GM18505 (cell line): Measurements from ENCODE around the gene TTBK1.

Experiments
- ATAC-seq: cut with Tn5 transposase; IDR thresholded peaks from one replicate; pipeline ENCODE4 v1.9.1; 2021; ENCODE audit not compliant: unreplicated experiment
- POLR2A ChIP-seq: IDR thresholded peaks from 4 replicates; pipeline ENCODE4 v1.6.1; 2011; ENCODE audit warnings: borderline replicate concordance; ENCODE audit not compliant: insufficient read depth, insufficient read length; ENCODE audit errors: extremely low read depth

Gene TTBK1

DNA sequence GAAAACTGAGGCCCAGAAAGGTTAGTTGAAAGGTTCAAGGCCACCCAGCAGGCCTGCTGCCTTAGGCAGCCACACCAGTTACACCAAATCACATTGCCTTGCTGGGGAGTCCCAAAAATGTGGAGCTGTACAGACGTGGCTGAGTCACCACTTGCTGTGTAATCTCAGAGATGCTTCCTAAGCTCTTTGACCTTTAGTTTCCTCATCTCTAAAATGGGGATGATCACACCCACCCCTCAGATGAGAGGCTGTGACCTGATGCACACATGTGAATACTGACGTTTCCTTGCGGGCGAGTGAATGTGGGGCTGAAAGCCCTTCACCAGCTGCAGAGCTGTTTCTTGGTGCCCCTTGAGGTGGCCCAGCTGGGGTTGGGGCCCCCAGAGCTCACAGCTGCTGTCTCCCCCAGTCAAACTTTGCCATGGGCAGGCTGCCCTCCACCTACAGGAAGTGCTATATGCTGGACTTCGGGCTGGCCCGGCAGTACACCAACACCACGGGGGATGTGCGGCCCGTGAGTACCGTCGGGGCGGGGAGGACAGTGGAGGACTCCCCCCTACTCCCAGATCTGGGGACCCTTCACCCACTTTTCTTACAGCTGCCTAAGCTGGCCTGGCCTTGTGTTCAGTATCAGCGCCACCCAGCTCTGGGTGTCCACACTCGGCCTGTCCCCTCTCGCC lies 11.0 kb downstream of the TTBK1 start:
- no peak for TF ChIP-seq POLR2A
- no peak for ATAC-seq

DNA sequence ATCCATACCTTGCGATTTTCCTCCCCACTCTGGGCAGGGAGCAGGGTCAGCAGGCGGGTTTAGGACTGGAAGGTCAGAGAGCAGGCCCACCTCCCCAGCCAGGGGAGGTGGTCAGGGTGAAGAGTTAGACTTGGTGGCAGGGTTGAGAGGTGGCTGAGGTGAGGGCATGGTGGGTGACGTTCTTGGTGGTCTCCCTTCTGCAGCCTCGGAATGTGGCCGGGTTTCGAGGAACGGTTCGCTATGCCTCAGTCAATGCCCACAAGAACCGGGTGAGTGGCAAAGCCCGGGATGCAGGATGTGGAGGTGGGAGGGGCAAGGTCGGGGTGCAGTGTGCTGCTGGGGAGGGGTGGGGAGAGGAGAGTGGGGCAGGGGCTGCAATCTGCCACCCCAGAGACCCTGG lies 11.6 kb downstream of the TTBK1 start:
- TF ChIP-seq POLR2A: no peak
- ATAC-seq: no peak

DNA sequence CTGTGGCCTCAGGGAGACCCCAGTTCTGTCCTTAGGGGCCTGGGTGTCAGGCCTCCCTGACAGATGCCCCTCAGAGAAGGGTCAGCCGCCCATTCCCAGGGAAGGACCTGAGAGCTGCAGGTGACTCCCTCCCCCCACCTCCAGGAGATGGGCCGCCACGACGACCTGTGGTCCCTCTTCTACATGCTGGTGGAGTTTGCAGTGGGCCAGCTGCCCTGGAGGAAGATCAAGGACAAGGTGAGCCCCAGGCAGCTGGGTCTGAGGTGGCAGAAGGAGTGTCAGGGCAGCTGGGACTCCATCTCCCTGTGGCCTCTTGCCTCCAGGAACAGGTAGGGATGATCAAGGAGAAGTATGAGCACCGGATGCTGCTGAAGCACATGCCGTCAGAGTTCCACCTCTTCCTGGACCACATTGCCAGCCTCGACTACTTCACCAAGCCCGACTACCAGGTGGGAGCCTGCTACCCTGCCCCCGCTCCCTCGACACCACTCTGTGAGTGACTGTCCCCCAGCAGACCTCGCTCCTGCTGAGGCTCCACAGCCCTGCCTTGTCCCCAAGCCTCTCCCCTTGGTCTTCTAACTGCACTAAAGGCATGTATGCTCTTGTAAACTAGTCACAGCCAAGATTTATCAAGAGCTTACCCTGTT lies 12.2 kb downstream of the TTBK1 start:
- TF ChIP-seq POLR2A: no peak
- no peak for ATAC-seq

DNA sequence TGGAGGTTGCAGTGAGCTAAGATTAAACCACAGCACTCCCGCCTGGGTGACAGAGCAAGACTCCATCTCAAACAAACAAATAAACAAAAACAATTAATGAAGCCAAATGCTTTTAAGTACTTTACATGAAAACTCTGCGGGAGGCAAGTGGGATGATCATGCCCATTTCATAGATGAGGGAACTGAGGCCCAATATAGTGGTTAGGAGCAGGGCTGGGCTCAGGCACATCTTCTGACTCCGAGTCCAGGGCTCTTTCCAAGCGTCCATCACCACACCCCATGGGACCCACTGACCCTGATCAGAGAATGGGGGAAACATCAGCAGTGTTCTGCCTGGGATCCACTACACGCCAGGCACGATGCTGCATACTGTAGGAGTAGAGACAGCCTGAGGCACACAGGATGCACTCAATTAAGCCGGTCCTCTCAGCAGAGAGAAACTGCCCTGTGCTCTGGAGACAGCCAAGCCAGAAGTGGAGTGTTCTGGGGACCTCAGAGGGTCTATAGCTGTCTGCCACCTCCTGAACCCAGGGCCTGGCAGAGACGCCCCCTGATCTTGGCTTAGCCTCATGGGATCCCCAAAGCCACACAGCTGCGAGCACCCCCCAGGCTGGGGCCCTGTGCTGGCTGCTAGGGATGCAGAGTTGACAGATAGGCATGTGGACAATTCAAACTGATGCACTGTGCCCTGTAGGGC lies 13.5 kb downstream of the TTBK1 start:
- ATAC-seq: no peak

DNA sequence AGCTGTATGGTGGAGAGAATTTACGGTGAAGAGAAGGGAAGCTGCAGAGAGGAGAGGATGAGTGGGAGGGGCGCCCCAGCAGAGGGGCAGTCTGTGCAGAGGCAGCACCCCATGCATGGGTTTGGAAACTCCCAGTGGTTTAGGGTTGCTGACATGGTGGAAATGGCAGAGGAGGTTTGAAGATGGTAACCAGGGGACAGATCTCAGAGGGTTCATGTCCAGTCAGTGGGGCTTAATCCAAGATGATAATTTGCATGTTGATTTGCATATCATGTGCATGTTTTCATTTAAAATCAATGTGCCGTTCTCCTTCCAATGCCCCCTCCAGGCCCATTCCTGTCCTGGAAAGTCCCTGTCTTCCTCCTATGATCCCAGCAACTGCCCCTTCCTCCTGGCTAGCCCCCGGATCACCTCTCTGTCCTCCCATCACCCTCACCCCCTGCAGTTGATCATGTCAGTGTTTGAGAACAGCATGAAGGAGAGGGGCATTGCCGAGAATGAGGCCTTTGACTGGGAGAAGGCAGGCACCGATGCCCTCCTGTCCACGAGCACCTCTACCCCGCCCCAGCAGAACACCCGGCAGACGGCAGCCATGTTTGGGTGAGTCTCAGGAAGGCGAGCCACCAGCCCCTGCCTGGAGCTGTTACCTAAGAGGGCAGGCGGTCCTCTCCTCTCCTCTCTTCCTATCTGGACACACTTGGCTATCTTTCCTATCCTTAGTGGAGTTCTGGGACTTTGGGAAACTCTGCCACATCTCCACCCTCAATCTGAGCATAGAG lies 14.3 kb downstream of the TTBK1 start:
- no peak for ATAC-seq
- no peak for TF ChIP-seq POLR2A

More for the DNA sequence above, 13.5 kb downstream of the TTBK1 start:
- TF ChIP-seq POLR2A: no peak

DNA sequence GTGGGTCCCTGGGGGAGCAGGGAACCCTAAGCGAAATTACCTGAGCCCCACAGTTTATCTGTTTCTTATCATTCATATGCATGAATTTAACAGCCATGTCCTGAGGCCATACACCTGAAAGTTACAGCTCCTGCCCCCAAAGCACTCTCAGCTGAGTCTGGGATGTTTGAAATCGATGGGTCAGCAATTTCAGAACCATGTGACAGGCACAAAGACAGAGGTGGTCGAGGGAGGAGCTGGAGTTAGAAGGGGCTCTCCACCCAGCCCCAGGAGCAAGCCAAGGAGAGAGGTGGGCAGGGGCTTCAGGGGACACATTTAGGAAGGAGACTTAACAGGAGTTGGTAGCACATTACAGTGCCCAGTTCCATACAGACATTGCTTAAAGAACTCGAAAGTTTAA lies 14.9 kb downstream of the TTBK1 start:
- ATAC-seq: no peak
- no peak for TF ChIP-seq POLR2A

DNA sequence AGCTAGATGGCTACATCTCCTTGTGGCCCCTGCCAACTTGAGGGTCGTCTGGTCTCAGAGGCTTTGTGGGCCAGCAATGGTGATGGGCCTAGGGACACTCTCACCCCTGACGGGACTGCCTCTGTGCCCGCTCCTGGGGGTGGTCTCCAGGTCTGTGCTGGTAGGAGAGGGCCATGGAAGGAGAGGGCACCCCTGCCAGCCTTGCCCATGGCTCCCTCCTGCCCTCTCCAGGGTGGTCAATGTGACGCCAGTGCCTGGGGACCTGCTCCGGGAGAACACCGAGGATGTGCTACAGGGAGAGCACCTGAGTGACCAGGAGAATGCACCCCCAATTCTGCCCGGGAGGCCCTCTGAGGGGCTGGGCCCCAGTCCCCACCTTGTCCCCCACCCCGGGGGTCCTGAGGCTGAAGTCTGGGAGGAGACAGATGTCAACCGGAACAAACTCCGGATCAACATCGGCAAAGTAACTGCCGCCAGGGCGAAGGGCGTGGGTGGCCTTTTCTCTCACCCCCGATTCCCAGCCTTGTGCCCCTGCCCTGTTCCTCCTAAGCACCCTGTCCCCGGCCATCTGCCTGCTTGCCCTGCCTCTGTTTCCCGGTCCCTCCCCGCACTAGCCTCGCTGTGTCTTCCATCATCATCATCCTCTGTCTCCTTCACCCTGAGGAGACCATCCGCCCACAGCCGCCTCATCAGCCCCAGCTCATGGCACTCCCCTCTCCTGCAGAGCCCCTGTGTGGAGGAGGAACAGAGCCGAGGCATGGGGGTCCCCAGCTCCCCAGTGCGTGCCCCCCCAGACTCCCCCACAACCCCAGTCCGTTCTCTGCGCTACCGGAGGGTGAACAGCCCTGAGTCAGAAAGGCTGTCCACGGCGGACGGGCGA lies 15.8 kb downstream of the TTBK1 start:
- ATAC-seq: no peak

DNA sequence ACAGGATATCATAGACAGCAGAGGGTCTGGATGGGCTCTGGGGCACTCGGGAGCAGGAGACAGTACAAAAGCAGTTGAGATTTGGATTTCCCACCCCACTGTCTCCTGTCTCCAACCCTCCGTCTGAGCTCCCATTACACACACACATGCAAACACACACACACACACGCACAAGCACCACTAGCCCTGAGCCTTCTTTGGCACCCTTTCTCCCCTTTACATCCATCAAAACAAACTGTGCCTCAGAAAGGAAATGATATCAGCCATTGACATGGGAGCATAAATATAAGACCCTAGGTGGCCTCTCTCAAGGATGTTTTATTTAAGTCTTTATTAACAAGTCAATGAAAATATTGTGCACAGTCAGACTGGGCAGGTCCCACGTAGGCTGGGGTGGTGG lies 17.5 kb downstream of the TTBK1 start:
- ATAC-seq: no peak
- no peak for TF ChIP-seq POLR2A

More for the DNA sequence above, 15.8 kb downstream of the TTBK1 start:
- no peak for TF ChIP-seq POLR2A

DNA sequence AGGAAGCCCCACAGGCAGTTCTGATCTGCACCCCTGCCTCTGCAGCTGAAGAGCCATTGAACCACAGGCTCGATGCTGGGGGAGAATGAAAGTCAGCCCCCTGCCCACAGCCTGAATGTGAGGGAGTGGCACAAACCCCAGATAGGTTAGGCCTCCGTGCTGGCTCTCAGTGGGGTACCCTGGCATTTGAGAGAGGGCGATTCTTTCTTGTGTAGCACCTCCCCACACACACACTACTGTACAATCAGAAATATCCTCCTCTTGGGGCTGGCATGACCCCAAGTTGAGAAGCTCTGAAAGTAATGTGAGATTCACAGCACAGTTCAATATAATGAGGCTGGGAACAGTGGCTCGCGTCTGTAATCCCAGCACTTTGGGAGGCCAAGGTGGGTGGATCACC lies 17.9 kb downstream of the TTBK1 start:
- no peak for ATAC-seq
- TF ChIP-seq POLR2A: no peak

DNA sequence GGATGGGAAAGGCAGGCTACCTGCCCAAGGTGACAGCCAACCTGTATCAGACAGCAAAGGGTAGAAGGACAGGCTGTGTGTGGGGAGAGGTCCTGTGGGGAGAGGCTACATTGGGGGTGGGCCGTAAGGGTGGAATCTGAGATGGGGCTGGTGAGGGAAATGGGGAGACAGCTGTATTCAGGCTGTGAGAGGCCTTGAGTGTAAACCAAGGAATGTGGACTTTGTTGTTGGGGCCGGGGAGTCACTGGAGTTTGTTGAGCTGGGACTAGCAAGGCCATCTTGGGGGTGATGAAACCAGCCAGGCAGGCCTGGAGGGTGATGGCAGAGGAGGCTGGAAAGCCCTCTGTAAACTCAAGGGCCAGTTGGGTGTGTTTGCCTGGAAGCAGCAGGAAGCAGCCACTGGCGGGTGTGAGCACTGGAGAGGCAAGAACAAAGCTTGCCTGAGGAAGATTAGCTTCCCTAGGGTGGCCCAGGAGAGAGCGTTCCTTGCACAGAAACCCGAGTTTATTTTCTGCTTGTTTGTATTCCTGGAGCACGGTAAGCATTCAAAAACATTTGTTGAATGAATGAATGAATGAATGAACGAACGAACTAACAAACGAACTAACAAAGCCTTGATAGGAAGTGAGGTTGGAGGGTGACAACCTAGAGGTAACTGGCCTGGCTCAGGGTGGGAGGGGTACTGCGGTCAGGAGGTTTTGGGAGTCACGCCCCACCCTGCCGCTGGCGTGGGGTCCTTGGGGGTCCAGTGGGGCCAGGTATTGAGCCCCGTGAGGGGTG lies 18.9 kb downstream of the TTBK1 start:
- no peak for TF ChIP-seq POLR2A

DNA sequence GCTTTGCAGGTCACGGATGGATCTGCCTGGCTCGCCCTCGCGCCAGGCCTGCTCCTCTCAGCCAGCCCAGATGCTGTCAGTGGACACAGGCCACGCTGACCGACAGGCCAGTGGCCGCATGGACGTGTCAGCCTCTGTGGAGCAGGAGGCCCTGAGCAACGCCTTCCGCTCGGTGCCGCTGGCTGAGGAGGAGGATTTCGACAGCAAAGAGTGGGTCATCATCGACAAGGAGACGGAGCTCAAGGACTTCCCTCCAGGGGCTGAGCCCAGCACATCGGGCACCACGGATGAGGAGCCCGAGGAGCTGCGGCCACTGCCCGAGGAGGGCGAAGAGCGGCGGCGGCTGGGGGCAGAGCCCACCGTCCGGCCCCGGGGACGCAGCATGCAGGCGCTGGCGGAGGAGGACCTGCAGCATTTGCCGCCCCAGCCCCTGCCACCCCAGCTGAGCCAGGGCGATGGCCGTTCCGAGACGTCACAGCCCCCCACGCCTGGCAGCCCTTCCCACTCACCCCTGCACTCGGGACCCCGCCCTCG lies 19.6 kb downstream of the TTBK1 start:
- no peak for TF ChIP-seq POLR2A
- ATAC-seq: no peak

More for the DNA sequence above, 18.9 kb downstream of the TTBK1 start:
- no peak for ATAC-seq

DNA sequence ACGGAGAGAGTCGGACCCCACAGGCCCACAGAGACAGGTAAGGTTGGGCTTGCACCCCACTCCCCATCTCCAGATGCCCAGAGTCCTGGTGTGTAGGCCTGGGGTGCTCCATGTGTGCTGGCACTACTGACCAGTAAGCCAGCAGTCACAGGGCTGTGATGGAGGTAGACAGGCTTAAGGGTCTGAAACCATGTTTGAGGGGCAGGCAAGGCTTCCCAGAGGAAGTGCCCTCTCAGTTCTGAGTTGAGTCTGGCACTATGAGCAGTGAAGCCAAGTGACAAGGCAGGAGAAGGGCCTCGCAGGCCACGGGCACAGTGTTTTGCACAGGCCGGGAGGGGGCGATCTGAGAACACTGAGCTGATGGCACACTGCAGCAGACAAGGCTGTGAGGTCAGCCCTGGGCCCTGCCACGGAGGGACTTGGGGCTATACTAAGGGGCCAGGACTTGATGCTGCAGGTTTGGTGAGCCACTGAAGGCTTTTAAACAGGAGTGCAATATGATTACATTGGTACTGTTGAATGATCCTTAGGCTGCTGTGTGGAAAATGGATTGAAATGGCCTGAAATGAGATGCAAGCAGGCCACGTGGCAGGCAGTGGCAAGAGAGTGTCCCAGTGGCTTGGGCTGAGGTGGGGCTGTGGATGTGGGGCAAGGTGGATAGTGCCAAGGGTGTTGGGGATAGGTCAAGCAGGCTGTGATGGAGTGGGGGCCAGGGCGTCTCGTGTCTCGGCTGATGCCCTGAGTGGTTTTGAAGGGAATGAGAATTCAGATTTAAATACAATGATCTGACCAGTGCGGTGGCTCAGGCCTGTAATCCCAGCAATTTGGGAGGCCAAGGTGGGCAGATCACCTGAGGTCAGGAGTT lies 20.3 kb downstream of the TTBK1 start:
- peak; percentile 56 for ATAC-seq
- no peak for TF ChIP-seq POLR2A
